A172 (cell line): ENCODE data around the gene SPRR2A. TPM values are rescaled to one million over a fixed set of nuclear protein-coding genes. Genes with fewer than 3 reads are reported as not detected.
"Not testable (repeated sequence)": the region's sequence is repeated elsewhere in the genome, so short reads cannot be mapped to it uniquely, and the experiment has no call there.

ENCODE experiments used
- DNase-seq: peaks from one replicate; pipeline ENCODE4 v3.0.0-alpha.2; 2015; ENCODE audit warnings: low spot score
- total RNA-seq: library from RNA; depleted of rRNA; stranded (reverse); fragments of >200 nt; shearing (Covaris generic); gene quantifications from 2 replicates; pipeline ENCODE4 v1.2.3, GENCODE V29; 2014; rRNA removed

SPRR2A gene
- total RNA-seq, 1 experiment from 2014 or later: not detected

- DNase-seq: no peak
These were observed 31.5 kb downstream of the SPRR2A start for GRCh38 chr1:153025797-153026196.

- DNase-seq: no peak
These were observed 32.9 kb downstream of the SPRR2A start for GRCh38 chr1:153024413-153024812.

GRCh38 chr1:153023109-153023508 is 34.2 kb downstream of the SPRR2A start:
- DNase-seq: no peak

- not testable (repeated sequence) for DNase-seq
These were observed 35.0 kb downstream of the SPRR2A start for GRCh38 chr1:153022340-153022739.

GRCh38 chr1:153021829-153022228 is 35.5 kb downstream of the SPRR2A start:
- not testable (repeated sequence) for DNase-seq

- DNase-seq: not testable (repeated sequence)
These were observed 46.0 kb downstream of the SPRR2A start for GRCh38 chr1:153011235-153011758.

Other genes with a start within 250 kb of the SPRR2A start
- gene LCE1B, start 245.5 kb downstream of the SPRR2A start, total RNA-seq: not detected in 2 replicates
- not detected in 2 replicates for gene LCE1A, start 230.0 kb downstream of the SPRR2A start, total RNA-seq
- not detected in 2 replicates for gene LCE6A, start 214.7 kb downstream of the SPRR2A start, total RNA-seq
- gene LCE7A, start 197.5 kb downstream of the SPRR2A start, total RNA-seq: not detected in 2 replicates
- not detected in 2 replicates for gene SMCP, start 179.2 kb downstream of the SPRR2A start, total RNA-seq
- gene IVL, start 149.0 kb downstream of the SPRR2A start, total RNA-seq: not detected in 2 replicates
- gene SPRR5, start 110.3 kb downstream of the SPRR2A start, total RNA-seq: not detected in 2 replicates
- not detected in 2 replicates for gene SPRR4, start 86.9 kb downstream of the SPRR2A start, total RNA-seq
- gene SPRR1A, start 73.4 kb downstream of the SPRR2A start, total RNA-seq: not detected in 2 replicates
- not detected in 2 replicates for gene SPRR3, start 55.8 kb downstream of the SPRR2A start, total RNA-seq
- not detected in 2 replicates for gene SPRR1B, start 26.3 kb downstream of the SPRR2A start, total RNA-seq
- gene SPRR2D, start 16.4 kb downstream of the SPRR2A start, total RNA-seq: not detected in 2 replicates
- not detected in 2 replicates for gene SPRR2B, start 14.1 kb upstream of the SPRR2A start, total RNA-seq
- gene SPRR2E, start 37.0 kb upstream of the SPRR2A start, total RNA-seq: not detected in 2 replicates
- gene SPRR2F, start 56.0 kb upstream of the SPRR2A start, total RNA-seq: not detected in 2 replicates
- gene SPRR2G, start 93.4 kb upstream of the SPRR2A start, total RNA-seq: not detected in 2 replicates
- gene LELP1, start 145.9 kb upstream of the SPRR2A start, total RNA-seq: not detected in 2 replicates
- not detected in 2 replicates for gene PRR9, start 160.1 kb upstream of the SPRR2A start, total RNA-seq
- not detected in 2 replicates for gene LORICRIN, start 202.2 kb upstream of the SPRR2A start, total RNA-seq